HEK293 (cell line): Measurements from ENCODE around the gene KIF4A.
A peak's percentile ranks its signal among the peaks of the same experiment; 100 is the strongest.

Experiments
- CTCF ChIA-PET: fragments of 350-600 bp; formaldehyde crosslinking; extraction: SDS; loops from one replicate; lab custom pipeline; 2021; ENCODE audit warnings: antibody characterized with exemption; lab: Yijun Ruan, JAX
- POLR2A ChIA-PET: fragments of 300-600 bp; formaldehyde crosslinking; extraction: SDS; loops from one replicate; lab custom pipeline; 2020; ENCODE audit warnings: antibody characterized with exemption, inconsistent platforms; lab: Yijun Ruan, JAX
- H3K27ac ChIP-seq: fragments of 200-500 bp; sonication (Bioruptor generic); 2 replicates; pipeline ENCODE4 v1.5.1; 2014; ENCODE audit warnings: low read depth, low read length, control low read depth, inconsistent platforms; ENCODE audit errors: extremely low read depth
- H3K36me3 ChIP-seq, 2 experiments: fragments of 200-500 bp in 1 of 2; sonication (Bioruptor generic) in 1 of 2; 1 replicate in 1 of 2; 2 replicates in 1 of 2; pipeline ENCODE4 v1.5.1; 2014 to 2017; ENCODE audit warnings: inconsistent platforms in 2 of 2, low read length in 2 of 2; ENCODE audit not compliant: control insufficient read depth in 2 of 2, insufficient read depth in 1 of 2
- H3K4me1 ChIP-seq: fragments of 200-500 bp; sonication (Bioruptor generic); 2 replicates; pipeline ENCODE4 v1.5.1; 2014; ENCODE audit warnings: mild to moderate bottlenecking, low read length, inconsistent platforms; ENCODE audit not compliant: control insufficient read depth, insufficient read depth
- H3K4me3 ChIP-seq: 2 replicates; pipeline ENCODE4 v1.5.1; 2011; ENCODE audit warnings: low read depth, mild to moderate bottlenecking, control low read depth, low read length, moderate library complexity
- H3K9me3 ChIP-seq: fragments of 200-500 bp; sonication (Bioruptor generic); 2 replicates; pipeline ENCODE4 v1.5.1; 2014; ENCODE audit warnings: low read depth, low read length, inconsistent platforms; ENCODE audit not compliant: control insufficient read depth, insufficient read depth
- EGR2 ChIP-seq: fragments of 450-650 bp; formaldehyde crosslinking; IDR thresholded peaks from 2 replicates; pipeline ENCODE4 v1.5.1; 2016; ENCODE audit warnings: low read depth, missing biosample characterization, missing genetic modification characterization
- HOXC10 ChIP-seq: sonication (generic); formaldehyde crosslinking; IDR thresholded peaks from 2 replicates; pipeline ENCODE4 v1.8.1; 2023; ENCODE audit warnings: mild to moderate bottlenecking, missing genetic modification reagents
- MEIS1 ChIP-seq: sonication (generic); formaldehyde crosslinking; IDR thresholded peaks from 2 replicates; pipeline ENCODE4 v1.8.1; 2022; ENCODE audit warnings: missing genetic modification reagents, mild to moderate bottlenecking, borderline replicate concordance
- PRDM2 ChIP-seq: fragments of 450-650 bp; formaldehyde crosslinking; IDR thresholded peaks from 2 replicates; pipeline ENCODE4 v1.5.1; 2016; ENCODE audit warnings: missing biosample characterization, missing genetic modification characterization, borderline replicate concordance
- PRDM6 ChIP-seq: fragments of 450-650 bp; formaldehyde crosslinking; IDR thresholded peaks from 2 replicates; pipeline ENCODE4 v1.5.1; 2017; ENCODE audit warnings: missing biosample characterization, missing genetic modification characterization
- SALL2 ChIP-seq: fragments of 450-650 bp; formaldehyde crosslinking; IDR thresholded peaks from 2 replicates; pipeline ENCODE4 v1.5.0; 2017; ENCODE audit warnings: missing biosample characterization, mild to moderate bottlenecking, missing genetic modification characterization, borderline replicate concordance
- ZBTB1 ChIP-seq: fragments of 450-650 bp; formaldehyde crosslinking; IDR thresholded peaks from 2 replicates; pipeline ENCODE4 v1.5.1; 2016; ENCODE audit warnings: missing biosample characterization, missing genetic modification characterization
- ZFP41 ChIP-seq: fragments of 450-650 bp; formaldehyde crosslinking; IDR thresholded peaks from 2 replicates; pipeline ENCODE4 v1.5.1; 2016; ENCODE audit warnings: missing biosample characterization, missing genetic modification characterization, borderline replicate concordance
- ZNF138 ChIP-seq: fragments of 450-650 bp; formaldehyde crosslinking; IDR thresholded peaks from 2 replicates; pipeline ENCODE4 v1.5.1; 2016; ENCODE audit warnings: missing biosample characterization, missing genetic modification characterization, borderline replicate concordance
- ZNF140 ChIP-seq: fragments of 450-650 bp; formaldehyde crosslinking; IDR thresholded peaks from 2 replicates; pipeline ENCODE4 v1.5.1; 2016; ENCODE audit warnings: missing biosample characterization, missing genetic modification characterization
- ZNF146 ChIP-seq: fragments of 450-650 bp; formaldehyde crosslinking; IDR thresholded peaks from 2 replicates; pipeline ENCODE4 v1.5.1; 2016; ENCODE audit warnings: missing biosample characterization, missing genetic modification characterization
- ZNF214 ChIP-seq: fragments of 450-650 bp; formaldehyde crosslinking; IDR thresholded peaks from 2 replicates; pipeline ENCODE4 v1.5.1; 2017; ENCODE audit warnings: missing biosample characterization, mild to moderate bottlenecking, missing genetic modification characterization, borderline replicate concordance
- ZNF223 ChIP-seq: fragments of 450-650 bp; formaldehyde crosslinking; IDR thresholded peaks from 2 replicates; pipeline ENCODE4 v1.5.1; 2016; ENCODE audit warnings: missing biosample characterization, missing genetic modification characterization
- ZNF280C ChIP-seq: fragments of 450-650 bp; formaldehyde crosslinking; IDR thresholded peaks from 2 replicates; pipeline ENCODE4 v1.5.1; 2016; ENCODE audit warnings: missing biosample characterization, missing genetic modification characterization
- ZNF311 ChIP-seq: fragments of 450-650 bp; formaldehyde crosslinking; IDR thresholded peaks from 2 replicates; pipeline ENCODE4 v1.5.1; 2017; ENCODE audit warnings: missing biosample characterization, missing genetic modification characterization, borderline replicate concordance
- ZNF514 ChIP-seq: fragments of 450-650 bp; formaldehyde crosslinking; IDR thresholded peaks from 2 replicates; pipeline ENCODE4 v1.5.1; 2016; ENCODE audit warnings: missing biosample characterization, missing genetic modification characterization
- ZNF548 ChIP-seq: fragments of 450-650 bp; formaldehyde crosslinking; IDR thresholded peaks from 2 replicates; pipeline ENCODE4 v1.5.1; 2016; ENCODE audit warnings: missing biosample characterization, missing genetic modification characterization
- ZNF600 ChIP-seq: fragments of 450-650 bp; formaldehyde crosslinking; IDR thresholded peaks from 2 replicates; pipeline ENCODE4 v1.5.1; 2016; ENCODE audit warnings: missing biosample characterization, missing genetic modification characterization
- ZNF623 ChIP-seq: fragments of 450-650 bp; formaldehyde crosslinking; IDR thresholded peaks from 2 replicates; pipeline ENCODE4 v1.5.1; 2016; ENCODE audit warnings: missing biosample characterization, missing genetic modification characterization
- ZNF639 ChIP-seq: fragments of 450-650 bp; formaldehyde crosslinking; IDR thresholded peaks from 2 replicates; pipeline ENCODE4 v1.5.1; 2016; ENCODE audit warnings: missing biosample characterization, missing genetic modification characterization
- ZNF654 ChIP-seq: fragments of 450-650 bp; formaldehyde crosslinking; IDR thresholded peaks from 2 replicates; pipeline ENCODE4 v1.5.1; 2016; ENCODE audit warnings: low read depth, missing biosample characterization, missing genetic modification characterization
- ZNF701 ChIP-seq: fragments of 450-650 bp; formaldehyde crosslinking; IDR thresholded peaks from 2 replicates; pipeline ENCODE4 v1.5.1; 2016; ENCODE audit warnings: missing biosample characterization, missing genetic modification characterization
- ZNF704 ChIP-seq: fragments of 450-650 bp; formaldehyde crosslinking; IDR thresholded peaks from 2 replicates; pipeline ENCODE4 v1.5.1; 2016; ENCODE audit warnings: missing biosample characterization, missing genetic modification characterization
- ZSCAN23 ChIP-seq: fragments of 450-650 bp; formaldehyde crosslinking; IDR thresholded peaks from 2 replicates; pipeline ENCODE4 v1.5.1; 2016; ENCODE audit warnings: missing biosample characterization, missing genetic modification characterization
- ZSCAN4 ChIP-seq: fragments of 450-650 bp; formaldehyde crosslinking; IDR thresholded peaks from 2 replicates; pipeline ENCODE4 v1.5.1; 2017; ENCODE audit warnings: missing biosample characterization, missing genetic modification characterization

Gene KIF4A

GRCh38 chrX:70433848-70434351 is 144.0 kb downstream of the KIF4A start:
- Histone ChIP-seq H3K27ac (peak overlapping the region; percentile 25; the same call in 1 of the 2 replicates), H3K36me3 (no peaks in the 10 kb centered on the region), H3K9me3 (no peaks in the 10 kb centered on the region), H3K4me3 (peak overlapping the region; percentile 48), H3K4me1 (peaks cover 2% of the 10 kb centered on the region; the same call in 1 of the 2 replicates)
- CTCF ChIA-PET, result interaction anchor here (0.6 to 1.8 kb wide), 8 partner anchors 9 to 101 kb away, joined by 3 to 11 read pairs (median 4); partner anchors contain the start of gene GDPD2
- POLR2A ChIA-PET, result interaction anchor here (0.6 to 1.0 kb wide), 3 partner anchors 11 to 231 kb away, joined by 4 to 6 read pairs (median 5); partner anchors contain the start of genes GDPD2, KIF4A and PDZD11
- TF ChIP-seq ZNF146 (tag by site-specific recombination), result no peak
- no peak for TF ChIP-seq ZNF140 (tag by site-specific recombination)
- no peak for TF ChIP-seq ZSCAN4 (tag by site-specific recombination)
- peak; percentile 56 for TF ChIP-seq ZNF654 (tag by site-specific recombination)
- TF ChIP-seq ZNF280C (tag by site-specific recombination), result no peak
- TF ChIP-seq ZNF600 (tag by site-specific recombination), result no peak; the same call in 1 of the 2 replicates
- TF ChIP-seq ZNF311 (tag by site-specific recombination), result no peak
- TF ChIP-seq ZNF639 (tag by site-specific recombination), result no peak
- no peak for TF ChIP-seq ZNF223 (tag by site-specific recombination)
- TF ChIP-seq PRDM6 (tag by site-specific recombination), result no peak
- no peak for TF ChIP-seq ZSCAN23
- no peak for TF ChIP-seq ZNF701
- TF ChIP-seq ZFP41 (tag by site-specific recombination), result no peak
- TF ChIP-seq MEIS1, result no peak
- TF ChIP-seq HOXC10 (CRISPR knock-in tag), result no peak
- TF ChIP-seq PRDM2 (tag by site-specific recombination), result no peak
- no peak for TF ChIP-seq SALL2 (tag by site-specific recombination)
- TF ChIP-seq EGR2, result peak; percentile 73
- no peak for TF ChIP-seq ZBTB1 (tag by site-specific recombination)
- TF ChIP-seq ZNF138, result no peak
- TF ChIP-seq ZNF514, result no peak
- no peak for TF ChIP-seq ZNF214 (tag by site-specific recombination)
- TF ChIP-seq ZNF704 (tag by site-specific recombination), result no peak
- TF ChIP-seq ZNF623 (tag by site-specific recombination), result no peak
- TF ChIP-seq ZNF548 (tag by site-specific recombination), result no peak
